Ishikawa (cell line): ENCODE results near the gene PATE4.

ENCODE experiments used
- CEBPB ChIP-seq: IDR thresholded peaks from 2 replicates; pipeline ENCODE4 v1.6.1; 2012
- CREB1 ChIP-seq: IDR thresholded peaks from 2 replicates; pipeline ENCODE4 v1.6.1; 2012; ENCODE audit warnings: low read depth
- EGR1 ChIP-seq: IDR thresholded peaks from 2 replicates; pipeline ENCODE4 v1.6.1; 2012
- EP300 ChIP-seq: IDR thresholded peaks from 2 replicates; pipeline ENCODE4 v1.6.1; 2012; ENCODE audit warnings: borderline replicate concordance
- FOXM1 ChIP-seq: IDR thresholded peaks from 2 replicates; pipeline ENCODE4 v1.6.1; 2012; ENCODE audit warnings: low read depth, borderline replicate concordance
- NFIC ChIP-seq: IDR thresholded peaks from 2 replicates; pipeline ENCODE4 v1.6.1; 2012
- RAD21 ChIP-seq: IDR thresholded peaks from 2 replicates; pipeline ENCODE4 v1.6.1; 2012; ENCODE audit warnings: low read depth
- REST ChIP-seq: IDR thresholded peaks from 2 replicates; pipeline ENCODE4 v1.6.1; 2012; ENCODE audit warnings: low read depth, mild to moderate bottlenecking
- TAF1 ChIP-seq: IDR thresholded peaks from 2 replicates; pipeline ENCODE4 v1.6.1; 2012; ENCODE audit warnings: low read depth, mild to moderate bottlenecking
- TCF12 ChIP-seq: IDR thresholded peaks from 2 replicates; pipeline ENCODE4 v1.6.1; 2012; ENCODE audit warnings: low read depth
- TEAD4 ChIP-seq: IDR thresholded peaks from 2 replicates; pipeline ENCODE4 v1.6.1; 2012
- USF1 ChIP-seq: IDR thresholded peaks from 2 replicates; pipeline ENCODE4 v1.6.1; 2012
- YY1 ChIP-seq: IDR thresholded peaks from 2 replicates; pipeline ENCODE4 v1.6.1; 2012; ENCODE audit warnings: low read depth
- ZBTB7A ChIP-seq: IDR thresholded peaks from 2 replicates; pipeline ENCODE4 v1.6.1; 2012; ENCODE audit warnings: low read depth
- TF ChIP-seq, protein P1 (sequence below): IDR thresholded peaks from 2 replicates; pipeline ENCODE4 v1.6.1; 2012

Gene PATE4

GRCh38 chr11:125842321-125842948, 9.3 kb downstream of the PATE4 start:
- no peak for TF ChIP-seq TAF1
- TF ChIP-seq USF1: no peak
- TF ChIP-seq FOXM1: no peak
- TF ChIP-seq CREB1: no peak
- TF ChIP-seq ZBTB7A: no peak
- TF ChIP-seq RAD21: no peak
- no peak for TF ChIP-seq EP300
- TF ChIP-seq YY1: no peak
- no peak for TF ChIP-seq NFIC
- TF ChIP-seq TCF12: no peak
- TF ChIP-seq, protein P1, sequence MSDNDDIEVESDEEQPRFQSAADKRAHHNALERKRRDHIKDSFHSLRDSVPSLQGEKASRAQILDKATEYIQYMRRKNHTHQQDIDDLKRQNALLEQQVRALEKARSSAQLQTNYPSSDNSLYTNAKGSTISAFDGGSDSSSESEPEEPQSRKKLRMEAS: no peak
- no peak for TF ChIP-seq CEBPB
- TF ChIP-seq EGR1: no peak
- TF ChIP-seq TEAD4: no peak
- no peak for TF ChIP-seq REST

- no peak for TF ChIP-seq CREB1
- no peak for TF ChIP-seq YY1
- no peak for TF ChIP-seq TCF12
- TF ChIP-seq, protein P1: no peak
- no peak for TF ChIP-seq EP300
- TF ChIP-seq TEAD4: no peak
- no peak for TF ChIP-seq REST
- TF ChIP-seq RAD21: no peak
- no peak for TF ChIP-seq USF1
- no peak for TF ChIP-seq CEBPB
- TF ChIP-seq TAF1: no peak
- no peak for TF ChIP-seq NFIC
- TF ChIP-seq EGR1: no peak
- TF ChIP-seq FOXM1: no peak
- TF ChIP-seq ZBTB7A: no peak
Observed at GRCh38 chr11:125846188-125846587, 13.1 kb downstream of the PATE4 start.

- no peak for TF ChIP-seq FOXM1
- TF ChIP-seq CREB1: no peak
- TF ChIP-seq NFIC: no peak
- no peak for TF ChIP-seq REST
- TF ChIP-seq EP300: no peak
- TF ChIP-seq TCF12: no peak
- TF ChIP-seq YY1: no peak
- no peak for TF ChIP-seq CEBPB
- no peak for TF ChIP-seq ZBTB7A
- TF ChIP-seq, protein P1: no peak
- no peak for TF ChIP-seq TEAD4
- no peak for TF ChIP-seq TAF1
- no peak for TF ChIP-seq USF1
- TF ChIP-seq EGR1: no peak
- TF ChIP-seq RAD21: no peak
Observed at GRCh38 chr11:125869521-125869920, 36.4 kb downstream of the PATE4 start.
